ENCODE measurements around the gene YWHAE.

Gene YWHAE

GRCh38 chr17:1340371-1340770, 59.7 kb downstream of the YWHAE start:
- no peak for TF ChIP-seq PKNOX1 (IDR thresholded peaks at IDR 0.05)
- TF ChIP-seq FOXM1 (IDR thresholded peaks at IDR 0.05; ENCODE audit: borderline replicate concordance) = no peak
- no peak for TF ChIP-seq L3MBTL2 (conservative IDR thresholded peaks at IDR 0.05)
- TF ChIP-seq FOXK2 (IDR thresholded peaks at IDR 0.05) = no peak
- TF ChIP-seq ELF4 (IDR thresholded peaks at IDR 0.05) = no peak
- TF ChIP-seq SUZ12 (IDR thresholded peaks at IDR 0.05) = no peak
- TF ChIP-seq BHLHE40 (IDR thresholded peaks at IDR 0.05; ENCODE audit: borderline replicate concordance) = no peak
- no peak for TF ChIP-seq FOXA1 (IDR thresholded peaks at IDR 0.05)
- no peak for TF ChIP-seq NFRKB (IDR thresholded peaks at IDR 0.05)
- TF ChIP-seq SP1 (IDR thresholded peaks at IDR 0.05) = no peak
- no peak for TF ChIP-seq ZNF384 (IDR thresholded peaks at IDR 0.05)
- no peak for TF ChIP-seq TARDBP (IDR thresholded peaks at IDR 0.05)
- no peak for TF ChIP-seq ARNT (IDR thresholded peaks at IDR 0.05)
- TF ChIP-seq CTBP1 (IDR thresholded peaks at IDR 0.05; ENCODE audit: borderline replicate concordance) = no peak
- no peak for TF ChIP-seq LEF1 (IDR thresholded peaks at IDR 0.05; ENCODE audit: borderline replicate concordance)
- DNase-seq (ENCODE audit: extremely low spot score) = no peak
- CTCF ChIA-PET = interaction anchor here (0.6 to 1.4 kb wide), 2 partner anchors 8 to 350 kb away, joined by 6 to 7 read pairs; no protein-coding TSS in a partner anchor
- POLR2A ChIA-PET = no interaction called here

- TF ChIP-seq SUZ12 (IDR thresholded peaks at IDR 0.05) = no peak
- TF ChIP-seq SP1 (IDR thresholded peaks at IDR 0.05) = no peak
- no peak for TF ChIP-seq FOXA1 (IDR thresholded peaks at IDR 0.05)
- TF ChIP-seq TARDBP (IDR thresholded peaks at IDR 0.05) = no peak
- no peak for TF ChIP-seq ZNF384 (IDR thresholded peaks at IDR 0.05)
- TF ChIP-seq LEF1 (IDR thresholded peaks at IDR 0.05; ENCODE audit: borderline replicate concordance) = no peak
- TF ChIP-seq PKNOX1 (IDR thresholded peaks at IDR 0.05) = no peak
- POLR2A ChIA-PET = no interaction called here
- no peak for DNase-seq (ENCODE audit: extremely low spot score)
- CTCF ChIA-PET = interaction anchor here (2.5 kb wide), 1 partner anchor 52 kb away, joined by 14 read pairs; the partner anchor contains the start of gene TRARG1
Observed at GRCh38 chr17:1331708-1332107, 68.3 kb downstream of the YWHAE start.

DNA sequence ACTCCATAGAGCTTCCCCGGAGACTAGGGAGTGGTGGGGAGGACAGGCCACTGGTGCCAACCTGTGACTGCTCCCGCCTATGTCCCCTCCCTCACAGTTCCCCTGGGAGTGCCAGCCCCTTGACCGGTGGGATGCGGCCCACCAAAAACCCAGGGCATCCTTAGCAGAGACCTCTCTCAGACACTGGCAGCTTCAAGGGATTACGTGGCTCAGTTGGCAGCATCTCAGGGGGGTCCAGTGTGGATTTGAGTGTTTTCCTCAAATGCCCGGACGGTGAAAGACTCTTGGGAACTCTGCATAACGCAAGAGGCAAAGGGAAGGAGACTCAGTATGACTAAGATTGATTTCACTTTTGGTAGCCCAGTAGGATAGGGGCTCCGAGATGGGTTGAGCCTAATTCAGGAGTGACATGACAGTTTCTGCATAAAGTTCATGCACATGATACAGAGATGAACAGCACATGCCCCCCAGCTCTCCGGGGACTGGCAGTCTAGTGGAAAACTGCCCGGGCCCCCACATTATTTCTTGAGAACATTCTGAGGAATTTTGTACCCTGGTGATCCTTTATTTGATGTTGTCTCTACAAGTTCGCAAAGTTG, 70.2 kb downstream of the YWHAE start:
- CTCF ChIA-PET = no interaction called here

DNA sequence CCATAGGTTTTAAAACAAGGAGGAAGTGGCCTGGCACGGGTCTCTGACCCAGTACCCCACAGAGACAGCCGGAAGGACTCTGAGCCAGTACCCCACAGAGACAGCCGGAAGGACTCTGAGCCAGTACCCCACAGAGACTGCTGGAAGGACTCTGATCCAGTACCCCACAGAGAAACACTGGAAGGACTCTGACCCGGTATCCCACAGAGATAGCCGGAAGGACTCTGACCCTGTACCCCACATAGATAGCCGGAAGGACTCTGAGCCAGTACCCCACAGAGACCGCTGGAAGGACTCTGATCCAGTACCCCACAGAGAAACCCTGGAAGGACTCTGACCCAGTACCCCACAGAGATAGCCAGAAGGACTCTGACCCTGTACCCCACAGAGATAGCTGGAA, 71.6 kb downstream of the YWHAE start:
- ChIA-PET CTCF (no interaction called here), POLR2A (no interaction called here)

More for the DNA sequence above, 70.2 kb downstream of the YWHAE start:
- TF ChIP-seq L3MBTL2 (conservative IDR thresholded peaks at IDR 0.05) (no peak), CTBP1 (IDR thresholded peaks at IDR 0.05; ENCODE audit: borderline replicate concordance) (no peak), BHLHE40 (IDR thresholded peaks at IDR 0.05; ENCODE audit: borderline replicate concordance) (no peak), SUZ12 (IDR thresholded peaks at IDR 0.05) (no peak), ARNT (IDR thresholded peaks at IDR 0.05) (no peak), ELF4 (IDR thresholded peaks at IDR 0.05) (no peak), SP1 (IDR thresholded peaks at IDR 0.05) (no peak), TARDBP (IDR thresholded peaks at IDR 0.05) (no peak), PKNOX1 (IDR thresholded peaks at IDR 0.05) (no peak), LEF1 (IDR thresholded peaks at IDR 0.05; ENCODE audit: borderline replicate concordance) (no peak), FOXM1 (IDR thresholded peaks at IDR 0.05; ENCODE audit: borderline replicate concordance) (no peak), ZNF384 (IDR thresholded peaks at IDR 0.05) (no peak), FOXK2 (IDR thresholded peaks at IDR 0.05) (no peak), NFRKB (IDR thresholded peaks at IDR 0.05) (no peak)
- DNase-seq (ENCODE audit: extremely low spot score) = no peak
- POLR2A ChIA-PET = no interaction called here

GRCh38 chr17:1325766-1326165, 74.3 kb downstream of the YWHAE start:
- no peak for TF ChIP-seq ZNF384 (IDR thresholded peaks at IDR 0.05)
- TF ChIP-seq LEF1 (IDR thresholded peaks at IDR 0.05; ENCODE audit: borderline replicate concordance) = no peak
- no peak for TF ChIP-seq PKNOX1 (IDR thresholded peaks at IDR 0.05)
- no peak for TF ChIP-seq SP1 (IDR thresholded peaks at IDR 0.05)
- no peak for TF ChIP-seq CTBP1 (IDR thresholded peaks at IDR 0.05; ENCODE audit: borderline replicate concordance)
- no peak for DNase-seq (ENCODE audit: extremely low spot score)
- POLR2A ChIA-PET = no interaction called here
- CTCF ChIA-PET = no interaction called here

More for the DNA sequence above, 71.6 kb downstream of the YWHAE start:
- no peak for DNase-seq (ENCODE audit: extremely low spot score)
- TF ChIP-seq PKNOX1 (IDR thresholded peaks at IDR 0.05) = no peak
- no peak for TF ChIP-seq SUZ12 (IDR thresholded peaks at IDR 0.05)
- no peak for TF ChIP-seq HDGF (IDR thresholded peaks at IDR 0.05; ENCODE audit: borderline replicate concordance)
- no peak for TF ChIP-seq L3MBTL2 (conservative IDR thresholded peaks at IDR 0.05)
- TF ChIP-seq TARDBP (IDR thresholded peaks at IDR 0.05) = no peak
- TF ChIP-seq FOXA1 (IDR thresholded peaks at IDR 0.05) = no peak
- TF ChIP-seq BHLHE40 (IDR thresholded peaks at IDR 0.05; ENCODE audit: borderline replicate concordance) = no peak
- TF ChIP-seq ARNT (IDR thresholded peaks at IDR 0.05) = no peak
- no peak for TF ChIP-seq LEF1 (IDR thresholded peaks at IDR 0.05; ENCODE audit: borderline replicate concordance)
- no peak for TF ChIP-seq FOXK2 (IDR thresholded peaks at IDR 0.05)
- no peak for TF ChIP-seq CTBP1 (IDR thresholded peaks at IDR 0.05; ENCODE audit: borderline replicate concordance)
- no peak for TF ChIP-seq SP1 (IDR thresholded peaks at IDR 0.05)
- TF ChIP-seq FOXM1 (IDR thresholded peaks at IDR 0.05; ENCODE audit: borderline replicate concordance) = no peak

All from HEK293T (cell line).